Transverse colon (tissue), 4 donors: ENCODE measurements around the gene NLRP8. TPM values are rescaled to one million over a fixed set of nuclear protein-coding genes. Genes with fewer than 3 reads are reported as not detected.

ENCODE experiments used
- DNase-seq: peaks from one replicate; pipeline ENCODE4 v3.0.0-alpha.2; 2019
- H3K27ac ChIP-seq, 4 donors: fragments of 200-600 bp; sonication (generic); 2 replicates each; pipeline ENCODE4 v1.5.1; 2016 to 2018; ENCODE audit warnings: inconsistent platforms in 4 of 4
- H3K27me3 ChIP-seq: fragments of 200-600 bp; sonication (generic); 2 replicates; pipeline ENCODE4 v1.5.1; 2017; ENCODE audit warnings: inconsistent platforms
- H3K36me3 ChIP-seq, 4 donors: fragments of 200-600 bp; sonication (generic); 2 replicates each; pipeline ENCODE4 v1.5.1; 2017 to 2019; ENCODE audit warnings: inconsistent platforms in 4 of 4
- H3K4me1 ChIP-seq, 4 donors: fragments of 200-600 bp; sonication (generic); 2 replicates each; pipeline ENCODE4 v1.5.1; 2017 to 2020; ENCODE audit warnings: inconsistent platforms in 4 of 4
- H3K4me3 ChIP-seq, 4 donors: fragments of 200-600 bp; sonication (generic); 1 replicate in 1 of 4; 2 replicates in 3 of 4; pipeline versions ENCODE4 v1.5.1 to v1.6.1; 2017 to 2019; ENCODE audit warnings: inconsistent platforms in 4 of 4
- H3K9me3 ChIP-seq, 2 donors: fragments of 200-600 bp; sonication (generic); 2 replicates each; pipeline ENCODE4 v1.5.1; 2017 to 2019; ENCODE audit warnings: inconsistent platforms in 2 of 2
- EP300 ChIP-seq: sonication (generic); formaldehyde crosslinking; IDR thresholded peaks from one replicate; pipeline ENCODE4 v1.6.1; 2017; ENCODE audit warnings: antibody characterized with exemption, low read depth
- POLR2A ChIP-seq: fragments of 450-650 bp; IDR thresholded peaks from one replicate; pipeline ENCODE4 v1.6.1; 2016; ENCODE audit warnings: antibody characterized with exemption, mild to moderate bottlenecking, moderate library complexity
- POLR2AphosphoS5 ChIP-seq, 3 donors: sonication (generic); formaldehyde crosslinking; IDR thresholded peaks; one replicate each; pipeline ENCODE4 v1.6.1; 2016; ENCODE audit warnings: antibody characterized with exemption in 3 of 3
- WGBS, 2 donors: methylation state at CpG; one replicate each; pipeline ENCODE4 v1.1.5; 2018; ENCODE audit warnings: low coverage in 1 of 2; 5-methylcytosine and 5-hydroxymethylcytosine counted together
- in situ Hi-C, 4 donors: fragments of 200-750 bp; cut with MboI; loops; one replicate each; pipeline versions ENCODE4 v1.15.0 to v1.15.1; 2017; ENCODE audit warnings: low sequenced_read_pairs in 3 of 4, low pct_ligation_motif_present in 1 of 4, low pct_unique_long_range_greater_than_20kb in 1 of 4
- intact Hi-C: fragments of 100-400 bp; cut with DNase I; formaldehyde crosslinking; loops from one replicate; pipeline ENCODE4 v1.15.1; 2023; ENCODE audit warnings: low total_unique reads
- total RNA-seq, 4 donors: library from RNA; depleted of rRNA; stranded (reverse); fragments of >200 nt; gene quantifications; one replicate each; pipeline ENCODE4 v1.1.0, GENCODE V29; 2016
- TF ChIP-seq, protein P1 (sequence below), 5 experiments: fragments of 200-600 bp in 3 of 5; fragments of 450-650 bp in 2 of 5; sonication (generic) in 3 of 5; IDR thresholded peaks; 1 replicate in 2 of 5; 2 replicates in 3 of 5; pipeline ENCODE4 v1.5.1; 2016 to 2017; ENCODE audit warnings: antibody characterized with exemption in 5 of 5, inconsistent platforms in 3 of 5, mild to moderate bottlenecking in 2 of 5, moderate library complexity in 1 of 5

The NLRP8 gene
- total RNA-seq, 4 donors from 2014 or later: not detected

DNA sequence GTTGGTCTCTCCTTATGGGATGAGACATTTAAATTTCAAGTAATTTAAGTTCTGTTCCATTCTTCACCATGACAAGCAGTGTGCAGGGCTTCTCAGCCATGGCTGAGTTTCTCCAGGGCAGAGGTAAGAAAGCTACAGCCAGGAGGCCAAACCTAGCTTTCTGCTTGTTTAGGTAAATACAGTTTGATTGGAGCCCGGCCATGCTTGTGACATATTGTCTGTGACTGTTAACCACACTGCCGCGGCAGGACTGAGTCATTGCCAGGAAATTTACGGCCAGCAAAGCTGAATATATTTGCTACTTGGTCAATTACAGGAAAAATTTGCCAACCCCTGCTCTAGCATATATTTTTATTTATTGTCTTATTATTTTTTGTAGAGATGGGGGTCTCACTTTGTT is 10.7 kb downstream of the NLRP8 start:
- no peak for TF ChIP-seq POLR2AphosphoS5 (IDR thresholded peaks at IDR 0.05)
- TF ChIP-seq, protein P1, sequence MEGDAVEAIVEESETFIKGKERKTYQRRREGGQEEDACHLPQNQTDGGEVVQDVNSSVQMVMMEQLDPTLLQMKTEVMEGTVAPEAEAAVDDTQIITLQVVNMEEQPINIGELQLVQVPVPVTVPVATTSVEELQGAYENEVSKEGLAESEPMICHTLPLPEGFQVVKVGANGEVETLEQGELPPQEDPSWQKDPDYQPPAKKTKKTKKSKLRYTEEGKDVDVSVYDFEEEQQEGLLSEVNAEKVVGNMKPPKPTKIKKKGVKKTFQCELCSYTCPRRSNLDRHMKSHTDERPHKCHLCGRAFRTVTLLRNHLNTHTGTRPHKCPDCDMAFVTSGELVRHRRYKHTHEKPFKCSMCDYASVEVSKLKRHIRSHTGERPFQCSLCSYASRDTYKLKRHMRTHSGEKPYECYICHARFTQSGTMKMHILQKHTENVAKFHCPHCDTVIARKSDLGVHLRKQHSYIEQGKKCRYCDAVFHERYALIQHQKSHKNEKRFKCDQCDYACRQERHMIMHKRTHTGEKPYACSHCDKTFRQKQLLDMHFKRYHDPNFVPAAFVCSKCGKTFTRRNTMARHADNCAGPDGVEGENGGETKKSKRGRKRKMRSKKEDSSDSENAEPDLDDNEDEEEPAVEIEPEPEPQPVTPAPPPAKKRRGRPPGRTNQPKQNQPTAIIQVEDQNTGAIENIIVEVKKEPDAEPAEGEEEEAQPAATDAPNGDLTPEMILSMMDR (IDR thresholded peaks at IDR 0.05): no peak
- in situ Hi-C loops: no loop called here
- WGBS, 2 donors: 27 to 37% methylated on average over 3 to 4 of the region's 4 CpGs

DNA sequence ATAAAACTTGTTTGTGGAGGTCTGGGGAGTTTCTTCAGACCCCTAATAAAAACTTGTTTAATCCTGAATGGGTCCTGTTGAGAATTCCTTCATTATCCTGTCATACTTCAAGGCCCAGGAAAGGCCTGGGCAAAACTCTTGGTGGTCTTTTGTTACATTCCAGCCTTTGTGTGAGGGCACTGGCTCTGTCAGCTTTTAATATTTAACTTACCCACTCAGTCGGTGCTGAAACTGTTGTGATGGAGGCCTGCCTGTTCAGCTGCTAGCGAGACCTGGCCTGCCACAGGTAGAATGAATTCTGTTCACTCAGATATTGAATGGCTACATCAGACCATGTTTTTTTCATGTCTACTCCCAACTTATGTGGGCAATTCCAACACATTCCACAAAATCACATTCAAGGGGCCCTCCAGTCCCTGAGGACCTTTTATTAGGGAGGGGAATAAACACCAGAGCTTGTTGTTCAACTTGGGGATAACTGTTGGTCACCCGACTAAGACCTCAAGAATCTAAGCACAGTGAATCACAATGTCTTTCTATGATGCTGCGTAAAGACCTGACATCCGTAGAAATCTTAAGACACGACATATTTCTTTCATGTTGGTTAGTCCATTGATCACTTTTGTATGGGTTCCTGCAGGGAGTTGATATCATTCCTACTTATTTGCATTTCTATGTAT is 12.5 kb downstream of the NLRP8 start:
- H3K4me3 ChIP-seq: no peak overlapping the region
- H3K27ac ChIP-seq: no peak overlapping the region
- in situ Hi-C loops: no loop called here
- H3K4me1 ChIP-seq: no peaks in the 10 kb centered on the region
- H3K9me3 ChIP-seq: no peaks in the 10 kb centered on the region
- no peak for DNase-seq
- no peaks in the 10 kb centered on the region for H3K36me3 ChIP-seq
- 81 to 87% methylated on average over 4 to 6 of the region's 6 CpGs for WGBS, 2 donors
- intact Hi-C loops: no loop called here
- TF ChIP-seq, protein P1 (IDR thresholded peaks at IDR 0.05): no peak
- TF ChIP-seq POLR2A (no peak), POLR2AphosphoS5 (IDR thresholded peaks at IDR 0.05) (no peak), EP300 (no peak)
- H3K27me3 ChIP-seq: no peaks in the 10 kb centered on the region

More for the DNA sequence above, 10.7 kb downstream of the NLRP8 start:
- DNase-seq: no peak
- H3K4me3 ChIP-seq: no peak overlapping the region
- no peaks in the 10 kb centered on the region for H3K9me3 ChIP-seq
- H3K27me3 ChIP-seq: no peaks in the 10 kb centered on the region
- H3K36me3 ChIP-seq: no peaks in the 10 kb centered on the region
- intact Hi-C loops: no loop called here
- H3K4me1 ChIP-seq: no peaks in the 10 kb centered on the region
- H3K27ac ChIP-seq: no peak overlapping the region

DNA sequence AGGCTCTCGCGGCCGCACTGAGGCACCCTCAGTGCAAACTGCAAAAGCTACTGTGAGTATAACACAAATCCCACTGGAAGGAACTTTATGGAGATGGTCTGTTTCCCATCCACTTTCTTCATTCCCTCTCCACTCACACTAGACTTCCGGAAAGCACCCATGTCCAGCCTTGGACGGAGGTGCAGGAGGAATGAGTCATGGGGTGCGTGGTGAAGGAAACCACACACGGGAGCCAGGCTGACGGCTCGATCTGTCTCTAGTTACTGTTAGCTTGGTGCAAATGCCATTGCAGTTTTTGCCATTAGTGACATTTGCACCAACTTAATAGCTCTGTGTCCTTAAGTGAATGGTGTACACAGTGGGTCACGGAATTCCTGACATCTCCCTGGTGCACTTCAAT is 14.6 kb downstream of the NLRP8 start:
- no peak overlapping the region for H3K27ac ChIP-seq

DNA sequence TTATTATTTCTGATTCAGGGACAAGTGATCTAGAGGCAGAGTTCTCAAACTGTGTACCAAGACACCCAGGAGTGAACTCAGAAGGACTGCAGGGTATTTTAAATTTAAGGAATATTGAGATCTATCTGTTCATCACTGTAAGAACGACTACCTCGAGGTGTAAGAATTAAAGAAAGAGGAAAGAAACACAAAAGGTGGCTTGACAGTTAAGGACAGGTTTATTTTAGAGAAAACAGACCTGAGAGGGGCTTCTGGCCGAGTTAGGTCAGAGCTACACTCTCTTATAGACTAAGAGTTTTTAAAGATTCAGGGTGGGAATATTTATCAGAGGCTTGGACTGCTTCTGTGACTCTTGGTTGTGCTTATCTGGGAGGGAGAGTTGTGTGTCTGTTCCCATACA is 26.4 kb downstream of the NLRP8 start:
- H3K9me3 ChIP-seq: peaks cover 0 to 3% of the 10 kb centered on the region in 2 donors
- H3K4me1 ChIP-seq: no peaks in the 10 kb centered on the region
- no peaks in the 10 kb centered on the region for H3K36me3 ChIP-seq
- H3K27ac ChIP-seq: no peak overlapping the region
- intact Hi-C loops: no loop called here
- TF ChIP-seq POLR2AphosphoS5 (IDR thresholded peaks at IDR 0.05) (no peak), EP300 (no peak), POLR2A (no peak)
- TF ChIP-seq, protein P1 (IDR thresholded peaks at IDR 0.05): no peak
- no peaks in the 10 kb centered on the region for H3K27me3 ChIP-seq
- DNase-seq: no peak
- no peak overlapping the region for H3K4me3 ChIP-seq
- in situ Hi-C loops: no loop called here
- WGBS, 2 donors: 15 to 43% methylated on average over 3 of the region's 3 CpGs

More for the DNA sequence above, 14.6 kb downstream of the NLRP8 start:
- no peaks in the 10 kb centered on the region for H3K4me1 ChIP-seq
- no peak for DNase-seq
- no peaks in the 10 kb centered on the region for H3K36me3 ChIP-seq
- H3K4me3 ChIP-seq: no peak overlapping the region
- TF ChIP-seq POLR2AphosphoS5 (IDR thresholded peaks at IDR 0.05) (no peak), POLR2A (no peak), EP300 (no peak)
- TF ChIP-seq, protein P1 (IDR thresholded peaks at IDR 0.05): no peak
- intact Hi-C loops (no loop called here), in situ Hi-C loops (no loop called here)
- WGBS, 2 donors: 80 to 95% methylated on average over 2 to 9 of the region's 10 CpGs
- H3K9me3 ChIP-seq: no peaks in the 10 kb centered on the region
- H3K27me3 ChIP-seq: no peaks in the 10 kb centered on the region
